HEK293 (cell line): ENCODE results near the gene ATXN2.

Experiments used
- SP2 ChIP-seq: fragments of 450-650 bp; formaldehyde crosslinking; IDR thresholded peaks from 2 replicates; pipeline ENCODE4 v1.5.1; 2016; ENCODE audit warnings: missing biosample characterization, missing genetic modification characterization
- SP3 ChIP-seq: fragments of 450-650 bp; formaldehyde crosslinking; IDR thresholded peaks from 2 replicates; pipeline ENCODE4 v1.5.1; 2016; ENCODE audit warnings: missing biosample characterization, missing genetic modification characterization
- YY1 ChIP-seq: fragments of 450-650 bp; formaldehyde crosslinking; IDR thresholded peaks from 2 replicates; pipeline ENCODE4 v1.5.1; 2018; ENCODE audit warnings: missing biosample characterization, missing genetic modification characterization
- ZNF239 ChIP-seq: fragments of 450-650 bp; formaldehyde crosslinking; IDR thresholded peaks from 2 replicates; pipeline ENCODE4 v1.5.1; 2016; ENCODE audit warnings: missing biosample characterization, missing genetic modification characterization
- ZNF670 ChIP-seq: fragments of 450-650 bp; formaldehyde crosslinking; IDR thresholded peaks from 2 replicates; pipeline ENCODE4 v1.5.1; 2016; ENCODE audit warnings: missing biosample characterization, missing genetic modification characterization, low read depth
- TF ChIP-seq, protein P1 (sequence below): fragments of 450-650 bp; formaldehyde crosslinking; IDR thresholded peaks from 2 replicates; pipeline ENCODE4 v1.5.1; 2016; ENCODE audit warnings: missing biosample characterization, missing genetic modification characterization
- TF ChIP-seq, protein P2 (sequence below): fragments of 450-650 bp; formaldehyde crosslinking; IDR thresholded peaks from 2 replicates; pipeline ENCODE4 v1.5.1; 2016; ENCODE audit warnings: missing biosample characterization, missing genetic modification characterization

DNA sequence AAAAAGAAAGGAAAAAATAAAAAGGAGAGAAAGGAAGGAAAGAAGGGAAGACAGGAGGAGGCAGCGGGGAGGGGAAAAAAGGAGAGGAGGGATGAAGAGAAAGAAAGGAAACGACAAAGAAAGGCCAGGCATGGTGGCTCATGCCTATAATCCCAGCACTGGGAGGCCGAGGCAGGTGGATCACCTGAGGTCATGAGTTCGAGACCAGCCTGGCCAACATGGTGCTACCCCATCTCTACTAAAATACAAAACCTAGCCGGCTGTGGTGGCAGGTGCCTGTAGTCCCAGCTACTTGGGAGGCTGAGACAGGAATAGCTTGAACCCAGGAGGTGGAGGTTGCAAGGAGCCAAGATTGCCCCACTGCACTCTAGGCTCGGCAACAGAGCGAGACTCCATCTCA lies 18.4 kb downstream of the ATXN2 start:
- TF ChIP-seq SP3 (tag by site-specific recombination) (no peak), YY1 (tag by site-specific recombination) (no peak), ZNF670 (tag by site-specific recombination) (no peak), ZNF239 (tag by site-specific recombination) (no peak), SP2 (tag by site-specific recombination) (no peak)
- TF ChIP-seq, protein P1, sequence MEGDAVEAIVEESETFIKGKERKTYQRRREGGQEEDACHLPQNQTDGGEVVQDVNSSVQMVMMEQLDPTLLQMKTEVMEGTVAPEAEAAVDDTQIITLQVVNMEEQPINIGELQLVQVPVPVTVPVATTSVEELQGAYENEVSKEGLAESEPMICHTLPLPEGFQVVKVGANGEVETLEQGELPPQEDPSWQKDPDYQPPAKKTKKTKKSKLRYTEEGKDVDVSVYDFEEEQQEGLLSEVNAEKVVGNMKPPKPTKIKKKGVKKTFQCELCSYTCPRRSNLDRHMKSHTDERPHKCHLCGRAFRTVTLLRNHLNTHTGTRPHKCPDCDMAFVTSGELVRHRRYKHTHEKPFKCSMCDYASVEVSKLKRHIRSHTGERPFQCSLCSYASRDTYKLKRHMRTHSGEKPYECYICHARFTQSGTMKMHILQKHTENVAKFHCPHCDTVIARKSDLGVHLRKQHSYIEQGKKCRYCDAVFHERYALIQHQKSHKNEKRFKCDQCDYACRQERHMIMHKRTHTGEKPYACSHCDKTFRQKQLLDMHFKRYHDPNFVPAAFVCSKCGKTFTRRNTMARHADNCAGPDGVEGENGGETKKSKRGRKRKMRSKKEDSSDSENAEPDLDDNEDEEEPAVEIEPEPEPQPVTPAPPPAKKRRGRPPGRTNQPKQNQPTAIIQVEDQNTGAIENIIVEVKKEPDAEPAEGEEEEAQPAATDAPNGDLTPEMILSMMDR: no peak
- TF ChIP-seq, protein P2, sequence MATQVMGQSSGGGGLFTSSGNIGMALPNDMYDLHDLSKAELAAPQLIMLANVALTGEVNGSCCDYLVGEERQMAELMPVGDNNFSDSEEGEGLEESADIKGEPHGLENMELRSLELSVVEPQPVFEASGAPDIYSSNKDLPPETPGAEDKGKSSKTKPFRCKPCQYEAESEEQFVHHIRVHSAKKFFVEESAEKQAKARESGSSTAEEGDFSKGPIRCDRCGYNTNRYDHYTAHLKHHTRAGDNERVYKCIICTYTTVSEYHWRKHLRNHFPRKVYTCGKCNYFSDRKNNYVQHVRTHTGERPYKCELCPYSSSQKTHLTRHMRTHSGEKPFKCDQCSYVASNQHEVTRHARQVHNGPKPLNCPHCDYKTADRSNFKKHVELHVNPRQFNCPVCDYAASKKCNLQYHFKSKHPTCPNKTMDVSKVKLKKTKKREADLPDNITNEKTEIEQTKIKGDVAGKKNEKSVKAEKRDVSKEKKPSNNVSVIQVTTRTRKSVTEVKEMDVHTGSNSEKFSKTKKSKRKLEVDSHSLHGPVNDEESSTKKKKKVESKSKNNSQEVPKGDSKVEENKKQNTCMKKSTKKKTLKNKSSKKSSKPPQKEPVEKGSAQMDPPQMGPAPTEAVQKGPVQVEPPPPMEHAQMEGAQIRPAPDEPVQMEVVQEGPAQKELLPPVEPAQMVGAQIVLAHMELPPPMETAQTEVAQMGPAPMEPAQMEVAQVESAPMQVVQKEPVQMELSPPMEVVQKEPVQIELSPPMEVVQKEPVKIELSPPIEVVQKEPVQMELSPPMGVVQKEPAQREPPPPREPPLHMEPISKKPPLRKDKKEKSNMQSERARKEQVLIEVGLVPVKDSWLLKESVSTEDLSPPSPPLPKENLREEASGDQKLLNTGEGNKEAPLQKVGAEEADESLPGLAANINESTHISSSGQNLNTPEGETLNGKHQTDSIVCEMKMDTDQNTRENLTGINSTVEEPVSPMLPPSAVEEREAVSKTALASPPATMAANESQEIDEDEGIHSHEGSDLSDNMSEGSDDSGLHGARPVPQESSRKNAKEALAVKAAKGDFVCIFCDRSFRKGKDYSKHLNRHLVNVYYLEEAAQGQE (tag by site-specific recombination): no peak
